NCI-H187 (cell line): ENCODE measurements around the gene EFCAB6.

ENCODE experiments used
- DNase-seq, 2 experiments: peaks; one replicate each; lab custom pipeline; 2025; lab: John Stamatoyannopoulos, UW

Gene EFCAB6

GRCh38 chr22:43831561-43832392 lies 19.7 kb upstream of the EFCAB6 start:
- DNase-seq = no peak

- DNase-seq = no peak
Observed at GRCh38 chr22:43830931-43831560, 18.9 kb upstream of the EFCAB6 start.

GRCh38 chr22:43829904-43830851 lies 18.1 kb upstream of the EFCAB6 start:
- no peak for DNase-seq

DNA sequence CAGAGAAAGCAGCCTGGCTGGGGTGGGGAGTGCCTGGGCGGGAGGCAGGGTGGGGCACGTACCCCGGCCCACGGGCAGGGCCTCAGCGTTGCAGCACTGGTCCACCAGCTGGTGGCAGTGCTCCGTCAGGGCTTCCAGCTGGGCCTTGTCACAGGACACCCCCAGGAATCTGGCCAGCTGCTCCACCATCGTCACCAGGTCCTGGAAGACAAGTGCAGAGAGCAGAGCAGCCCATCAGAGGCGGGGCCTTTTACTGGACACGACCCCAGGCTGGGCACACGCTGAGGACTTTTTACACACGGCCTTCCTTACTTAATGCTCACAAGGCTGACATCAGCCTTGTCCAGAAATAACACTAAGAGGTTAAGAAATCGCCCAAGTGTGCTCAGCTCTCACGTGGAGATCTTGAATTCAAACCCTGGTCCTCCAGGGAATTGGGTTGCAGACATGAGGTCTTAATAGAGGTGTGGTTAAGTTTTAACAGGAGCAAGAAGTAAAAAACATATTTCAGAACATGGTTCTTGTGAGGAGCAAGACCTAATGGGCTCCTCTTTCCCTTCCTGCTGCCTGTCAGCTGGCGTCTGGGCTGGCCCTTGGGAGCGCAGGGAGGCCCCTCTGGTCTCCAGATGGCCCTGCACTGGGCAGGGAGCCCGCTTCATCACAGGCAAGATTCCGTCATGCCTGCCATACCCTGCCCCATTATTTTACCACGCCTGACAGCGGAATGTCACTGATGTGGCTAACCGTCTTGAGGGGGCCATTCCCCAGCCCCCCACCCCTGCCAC lies 17.1 kb upstream of the EFCAB6 start:
- no peak for DNase-seq

DNA sequence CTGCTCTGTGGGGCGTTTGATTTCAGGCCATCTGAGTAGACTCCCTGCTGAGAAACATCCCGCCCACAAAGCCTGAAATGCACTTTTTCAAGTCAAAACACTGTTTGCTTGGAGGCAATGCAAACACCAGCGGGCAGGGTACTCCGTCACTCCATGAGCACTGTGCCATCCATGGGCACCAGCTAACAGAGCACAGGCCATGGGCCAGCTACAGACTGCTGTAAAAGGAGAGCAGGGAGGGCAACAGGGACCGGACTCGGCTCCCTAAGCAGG lies 16.6 kb upstream of the EFCAB6 start:
- no peak for DNase-seq

DNA sequence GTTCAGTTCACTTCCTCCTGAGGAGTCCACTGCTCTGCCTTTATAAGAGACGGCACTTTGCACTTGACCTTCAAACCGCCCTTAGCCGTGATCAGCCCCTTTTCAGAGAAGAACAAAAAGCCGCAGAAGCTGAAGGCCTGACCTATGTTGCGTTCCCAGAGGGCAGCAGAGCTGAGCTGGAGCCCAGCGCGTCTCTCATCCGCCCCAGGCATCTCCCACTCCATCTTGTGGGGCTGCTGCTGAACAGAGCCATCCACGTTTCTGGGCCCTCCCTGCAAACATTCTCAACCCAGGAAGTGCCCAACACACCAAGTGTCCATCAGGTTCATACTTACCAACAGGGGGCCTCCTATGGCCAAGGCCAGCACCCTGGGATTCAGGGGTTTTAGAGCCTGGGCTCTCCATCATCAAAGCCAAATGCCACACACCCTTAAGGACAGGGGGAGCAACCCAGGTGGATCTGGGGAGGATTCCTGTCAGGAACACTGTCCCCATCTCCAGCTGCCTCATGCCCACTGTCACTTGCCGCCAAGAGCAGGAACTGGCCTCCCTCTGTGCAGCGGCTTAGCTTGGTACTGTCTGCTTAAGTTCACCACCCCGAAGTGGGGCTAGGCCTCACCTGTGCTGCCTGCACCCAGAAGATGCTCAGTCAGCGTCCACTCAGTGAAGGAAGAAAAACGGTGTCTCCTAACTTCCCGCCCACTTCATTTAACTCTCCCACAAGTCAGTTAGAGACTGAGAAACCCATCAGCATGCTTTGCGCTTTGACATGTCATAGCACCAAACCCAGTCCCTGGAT lies 16.0 kb upstream of the EFCAB6 start:
- DNase-seq = no peak

GRCh38 chr22:43827003-43827735 lies 15.1 kb upstream of the EFCAB6 start:
- DNase-seq = no peak

DNA sequence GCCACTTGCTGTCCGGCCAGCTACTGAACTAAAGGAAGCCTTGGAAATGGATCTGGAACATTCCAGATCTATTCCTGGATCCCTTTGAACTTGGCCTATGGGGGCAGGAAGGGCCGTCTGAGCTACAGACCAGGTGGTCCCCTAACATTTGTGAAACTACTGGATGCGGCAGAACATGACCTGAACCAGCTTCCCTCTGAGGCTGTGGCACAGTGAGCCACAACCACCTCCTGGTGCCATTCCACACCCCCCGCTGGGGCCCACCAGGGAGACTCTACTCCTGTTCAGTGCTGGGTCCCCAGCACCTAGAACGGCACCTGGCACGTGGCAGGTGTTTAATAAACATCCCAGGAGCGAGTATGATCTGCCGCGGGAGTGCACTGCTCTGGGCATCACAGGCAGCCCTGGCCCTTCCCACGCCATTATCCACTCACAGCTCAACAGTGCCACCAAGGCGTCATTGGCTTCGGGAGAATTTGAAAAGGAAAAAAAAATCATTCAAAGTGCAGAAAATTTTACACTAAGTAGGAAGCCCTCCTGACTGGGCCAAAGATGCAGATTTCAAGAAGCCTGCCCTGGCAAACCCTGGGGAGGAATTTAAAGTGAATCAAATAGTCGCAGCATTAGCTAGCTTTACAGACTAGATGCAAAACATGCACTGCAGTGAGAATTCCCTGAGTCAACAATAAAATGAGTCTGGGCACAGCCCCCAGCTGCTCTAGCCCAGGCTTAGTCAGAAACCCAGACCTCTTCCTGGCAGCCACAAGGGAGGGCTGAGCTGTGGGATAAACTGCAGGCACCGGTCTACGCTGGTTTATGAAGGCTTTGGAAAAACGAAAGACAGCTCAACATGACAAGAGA lies 14.3 kb upstream of the EFCAB6 start:
- no peak for DNase-seq

- DNase-seq = no peak
Observed at GRCh38 chr22:43825651-43826050, 13.5 kb upstream of the EFCAB6 start.

GRCh38 chr22:43824724-43825420 lies 12.8 kb upstream of the EFCAB6 start:
- DNase-seq = no peak

- DNase-seq = no peak
Observed at GRCh38 chr22:43823911-43824665, 12.0 kb upstream of the EFCAB6 start.

GRCh38 chr22:43823353-43823908 lies 11.3 kb upstream of the EFCAB6 start:
- DNase-seq = no peak

DNA sequence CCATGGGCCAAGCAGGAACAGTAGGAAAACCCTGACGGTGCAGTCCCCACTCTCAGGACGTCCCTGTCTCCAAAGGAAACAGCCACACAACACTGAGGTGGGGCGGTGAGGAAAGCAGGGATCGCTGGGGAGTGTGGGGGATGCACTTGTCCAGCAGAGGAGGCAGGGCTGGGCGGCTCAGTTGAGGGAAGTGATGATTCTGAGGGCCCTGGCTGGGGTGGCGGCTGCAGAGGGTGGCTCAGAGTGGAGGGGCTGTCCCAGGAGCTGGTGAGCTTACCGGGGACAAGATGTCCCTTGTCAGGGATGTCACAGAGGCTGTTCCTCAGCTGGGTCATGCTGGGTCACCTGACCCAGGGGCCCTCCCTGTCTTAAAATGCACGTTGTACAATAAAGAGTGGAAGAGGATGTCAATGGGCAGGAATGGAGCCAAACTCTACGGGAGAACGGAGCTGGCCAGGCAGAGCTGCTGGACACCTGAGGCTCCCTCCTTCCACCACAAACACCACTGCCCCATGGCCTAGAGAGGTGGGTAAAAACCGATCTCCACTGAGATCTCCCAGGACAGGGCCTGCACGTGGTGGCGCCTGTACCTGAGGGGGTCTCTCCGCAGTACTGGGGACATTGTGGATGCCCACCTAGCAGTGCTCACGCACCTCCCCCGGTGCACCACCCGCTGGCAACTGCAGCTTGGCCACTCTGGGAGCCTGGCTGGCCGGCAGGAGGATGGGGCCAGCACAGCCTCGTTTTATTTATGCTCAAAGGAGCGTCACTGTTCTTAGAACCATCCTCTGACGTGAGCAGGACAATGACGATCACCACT lies 9.7 kb upstream of the EFCAB6 start:
- no peak for DNase-seq

DNA sequence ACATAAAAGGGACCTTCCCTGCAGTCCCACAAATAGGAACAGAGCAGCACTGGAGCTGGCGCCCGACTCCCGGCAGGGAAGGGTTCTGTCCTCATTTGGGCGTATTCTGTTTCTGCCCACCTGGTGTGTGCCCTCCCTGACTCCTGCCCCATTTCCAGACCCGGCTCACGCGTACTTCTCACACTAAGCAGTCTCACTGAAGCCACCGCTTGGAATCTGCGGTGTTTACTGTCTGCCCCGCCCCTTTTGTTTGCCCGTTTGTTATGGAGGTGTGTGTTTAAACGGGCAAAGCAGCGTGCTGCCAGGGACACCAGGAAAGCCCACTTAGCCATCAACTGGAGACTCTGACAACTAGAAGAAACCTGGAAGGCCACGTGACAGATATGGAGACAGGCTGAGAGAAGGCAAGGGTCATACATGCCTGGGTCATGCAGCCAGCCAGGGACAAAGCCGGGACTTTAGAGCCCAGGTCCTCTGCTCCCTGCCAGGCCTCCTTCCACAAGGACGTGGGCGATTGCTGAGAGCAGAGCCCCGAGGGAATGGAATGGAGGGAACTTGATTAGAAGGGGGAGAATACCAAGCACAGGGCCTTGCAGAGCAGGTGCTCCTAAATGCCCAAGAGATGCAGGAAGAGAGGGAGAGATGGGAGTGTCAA lies 8.7 kb upstream of the EFCAB6 start:
- no peak for DNase-seq

- no peak for DNase-seq
Observed at GRCh38 chr22:43819931-43820640, 8.0 kb upstream of the EFCAB6 start.
